ENCODE results near the gene HOXC4.

DNA sequence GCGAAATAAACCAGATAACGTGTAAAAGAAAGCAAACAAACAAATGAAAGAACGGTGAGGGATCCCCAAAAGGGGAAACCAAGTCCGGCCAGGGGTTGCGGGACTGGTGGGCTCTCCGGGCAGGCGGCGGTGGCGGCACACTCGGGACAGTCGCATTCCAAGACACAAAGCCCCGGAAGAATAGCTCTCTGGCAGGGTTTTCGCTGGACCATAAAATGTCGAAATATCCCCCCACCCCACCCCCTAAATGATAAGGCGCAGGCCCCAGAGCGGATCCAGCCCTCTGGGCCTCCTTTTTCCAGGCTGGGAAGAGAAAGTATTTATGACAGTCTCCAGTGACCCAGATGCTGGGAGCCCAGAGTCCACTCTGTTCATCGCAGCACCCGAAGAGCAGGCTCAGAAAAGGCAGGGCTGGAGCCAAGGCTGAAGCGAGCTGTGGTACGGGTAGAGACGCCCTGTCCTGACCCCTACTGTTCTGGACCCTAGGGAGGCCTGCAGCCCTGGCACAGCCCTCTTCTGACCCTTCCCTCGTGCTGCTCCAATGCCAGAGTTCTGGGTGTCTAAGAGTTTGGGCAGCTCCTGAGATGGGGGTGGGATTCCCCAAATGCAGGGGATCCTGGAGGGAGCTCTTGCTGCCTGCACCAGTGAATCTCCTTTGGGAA, 46.9 kb upstream of the HOXC4 start:
- TF ChIP-seq POLR2AphosphoS5 (IDR thresholded peaks at IDR 0.05): no peak
- TF ChIP-seq, protein P1, sequence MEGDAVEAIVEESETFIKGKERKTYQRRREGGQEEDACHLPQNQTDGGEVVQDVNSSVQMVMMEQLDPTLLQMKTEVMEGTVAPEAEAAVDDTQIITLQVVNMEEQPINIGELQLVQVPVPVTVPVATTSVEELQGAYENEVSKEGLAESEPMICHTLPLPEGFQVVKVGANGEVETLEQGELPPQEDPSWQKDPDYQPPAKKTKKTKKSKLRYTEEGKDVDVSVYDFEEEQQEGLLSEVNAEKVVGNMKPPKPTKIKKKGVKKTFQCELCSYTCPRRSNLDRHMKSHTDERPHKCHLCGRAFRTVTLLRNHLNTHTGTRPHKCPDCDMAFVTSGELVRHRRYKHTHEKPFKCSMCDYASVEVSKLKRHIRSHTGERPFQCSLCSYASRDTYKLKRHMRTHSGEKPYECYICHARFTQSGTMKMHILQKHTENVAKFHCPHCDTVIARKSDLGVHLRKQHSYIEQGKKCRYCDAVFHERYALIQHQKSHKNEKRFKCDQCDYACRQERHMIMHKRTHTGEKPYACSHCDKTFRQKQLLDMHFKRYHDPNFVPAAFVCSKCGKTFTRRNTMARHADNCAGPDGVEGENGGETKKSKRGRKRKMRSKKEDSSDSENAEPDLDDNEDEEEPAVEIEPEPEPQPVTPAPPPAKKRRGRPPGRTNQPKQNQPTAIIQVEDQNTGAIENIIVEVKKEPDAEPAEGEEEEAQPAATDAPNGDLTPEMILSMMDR (IDR thresholded peaks at IDR 0.05): no peak
